Kidney glomerular epithelial cell (primary cell): ENCODE results near the gene HIGD2A.

Experiments used
- DNase-seq: peaks from one replicate; lab custom pipeline; 2025; lab: John Stamatoyannopoulos, UW

Gene HIGD2A

DNA sequence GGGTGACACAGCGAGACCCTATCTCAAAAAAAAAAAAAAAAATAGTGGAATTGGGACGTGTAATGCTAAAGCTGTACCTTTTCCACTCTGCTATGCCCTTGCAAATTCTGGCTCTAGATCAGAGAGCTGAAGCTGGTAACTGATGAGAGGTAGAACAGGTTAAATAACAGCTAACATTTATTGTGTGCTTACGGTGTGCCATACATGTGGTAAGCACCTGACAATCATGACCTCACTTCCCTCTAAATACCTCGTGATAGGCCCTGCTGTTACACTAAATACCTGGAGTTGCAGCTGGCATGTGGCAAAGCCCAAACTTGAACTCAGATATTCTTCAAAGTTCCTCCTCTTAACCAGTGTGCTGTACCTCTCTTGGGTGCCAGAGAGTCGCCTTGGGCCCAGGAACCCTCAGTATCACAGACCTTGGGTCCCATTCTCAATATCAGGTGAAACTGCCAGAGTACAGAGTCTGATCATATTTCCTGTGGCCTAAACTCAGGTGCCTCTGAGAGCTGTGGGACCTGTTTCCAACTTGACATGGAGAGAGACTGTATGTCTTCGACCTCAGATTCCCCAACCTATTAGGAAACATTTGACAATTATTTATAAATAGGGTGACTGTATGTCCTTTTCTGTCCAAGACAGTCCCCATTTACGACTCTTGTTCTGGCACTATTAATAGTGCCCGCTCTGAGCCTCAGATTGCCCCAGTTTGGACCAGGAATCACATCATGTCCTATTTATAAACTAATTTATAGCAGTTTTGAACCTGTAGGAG lies 18.4 kb upstream of the HIGD2A start:
- no peak for DNase-seq

GRCh38 chr5:176371621-176372539 lies 16.7 kb upstream of the HIGD2A start:
- DNase-seq: no peak

- DNase-seq: no peak
Measured at GRCh38 chr5:176373100-176373818, 15.3 kb upstream of the HIGD2A start.

DNA sequence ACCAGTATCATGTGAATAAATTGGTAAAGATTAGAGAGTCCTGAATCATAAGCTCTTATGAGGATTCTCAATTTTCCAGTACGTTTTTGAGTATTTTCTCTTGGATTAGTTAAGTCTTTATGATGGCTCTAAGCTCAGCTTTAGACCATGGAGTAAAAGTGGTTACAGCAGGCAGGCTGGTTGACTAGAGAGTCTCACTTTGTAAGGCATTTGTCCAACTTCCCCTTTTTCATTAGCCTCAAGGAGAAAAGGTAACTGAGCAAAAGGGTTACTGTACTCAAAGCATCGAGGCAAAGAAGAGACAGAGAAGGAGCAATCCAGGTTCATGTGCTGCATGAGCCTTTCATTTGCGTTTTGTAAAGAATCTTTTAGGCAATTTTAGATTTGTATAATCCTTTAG lies 8.7 kb upstream of the HIGD2A start:
- DNase-seq: no peak

DNA sequence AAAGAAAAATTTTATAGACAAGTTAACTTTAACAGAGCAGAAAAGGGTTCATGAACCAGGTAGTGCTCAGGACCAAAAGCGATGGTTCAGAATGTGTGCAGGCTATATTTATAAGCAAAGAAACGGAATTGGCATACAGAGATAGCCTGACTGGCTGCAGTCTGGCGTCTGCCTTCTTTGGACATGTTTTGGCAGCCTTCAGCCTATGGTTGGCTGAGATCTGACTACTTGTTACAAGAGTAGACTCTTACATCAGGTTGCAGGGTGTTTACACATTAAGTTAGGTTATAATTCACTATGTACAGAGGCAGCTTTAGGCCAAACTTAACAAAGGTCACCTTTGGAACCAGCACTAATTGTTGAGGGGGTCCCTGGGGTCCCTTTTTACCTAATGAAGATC lies 7.1 kb upstream of the HIGD2A start:
- DNase-seq: no peak

DNA sequence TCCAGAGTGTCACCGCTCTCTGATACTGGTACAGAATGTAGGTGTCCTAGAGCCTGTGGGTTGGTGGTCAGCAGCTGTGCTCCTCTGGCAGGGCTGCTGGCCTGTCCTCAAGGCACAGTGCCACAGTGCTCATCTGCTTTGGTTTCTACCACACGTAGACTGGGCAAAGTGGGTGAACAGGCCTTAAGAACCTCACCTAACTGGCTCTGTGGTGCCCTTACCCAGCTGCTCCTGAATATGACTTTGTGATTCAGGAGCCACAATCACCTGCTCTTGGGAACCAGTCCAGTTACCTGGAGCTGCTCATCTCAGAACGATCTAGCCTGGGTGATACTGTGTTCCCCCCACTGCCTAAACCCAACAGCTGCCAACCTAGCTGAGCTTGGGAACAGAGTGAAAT lies 6.6 kb upstream of the HIGD2A start:
- no peak for DNase-seq

GRCh38 chr5:176382721-176383120 lies 5.8 kb upstream of the HIGD2A start:
- no peak for DNase-seq

DNA sequence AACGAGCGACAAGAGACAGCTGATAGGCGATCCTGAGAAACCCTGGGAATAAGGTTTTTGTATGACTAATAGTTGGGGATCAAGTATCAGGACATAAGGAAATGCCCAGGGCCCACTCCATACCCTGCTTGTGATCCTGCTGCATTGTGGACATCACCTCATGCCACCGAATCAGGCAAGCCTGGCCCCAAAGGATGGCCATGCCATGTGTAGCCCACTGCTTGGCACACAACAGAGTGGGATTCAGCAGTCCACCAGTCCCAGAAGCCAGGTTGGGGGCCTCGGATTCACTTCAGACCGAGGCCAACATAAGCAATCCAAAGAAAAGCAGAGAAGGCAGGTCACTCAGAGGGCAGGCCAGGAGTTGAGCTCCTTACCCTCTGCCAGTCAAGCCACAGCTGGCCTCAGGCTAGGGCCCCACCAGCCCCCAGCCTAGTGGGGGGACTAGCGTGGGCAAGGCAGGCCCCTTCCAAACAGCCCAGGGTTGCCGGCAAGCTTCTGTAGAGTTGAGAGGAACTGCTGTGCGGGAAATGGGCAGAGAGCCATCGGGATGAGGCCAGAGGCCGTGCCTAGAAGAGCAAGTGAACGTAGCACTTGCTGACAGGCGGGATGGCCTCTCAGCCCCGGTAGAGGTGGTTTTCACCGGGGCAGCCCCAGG lies 5.2 kb upstream of the HIGD2A start:
- DNase-seq: no peak

- no peak for DNase-seq
Measured at GRCh38 chr5:176383961-176384360, 4.6 kb upstream of the HIGD2A start.

DNA sequence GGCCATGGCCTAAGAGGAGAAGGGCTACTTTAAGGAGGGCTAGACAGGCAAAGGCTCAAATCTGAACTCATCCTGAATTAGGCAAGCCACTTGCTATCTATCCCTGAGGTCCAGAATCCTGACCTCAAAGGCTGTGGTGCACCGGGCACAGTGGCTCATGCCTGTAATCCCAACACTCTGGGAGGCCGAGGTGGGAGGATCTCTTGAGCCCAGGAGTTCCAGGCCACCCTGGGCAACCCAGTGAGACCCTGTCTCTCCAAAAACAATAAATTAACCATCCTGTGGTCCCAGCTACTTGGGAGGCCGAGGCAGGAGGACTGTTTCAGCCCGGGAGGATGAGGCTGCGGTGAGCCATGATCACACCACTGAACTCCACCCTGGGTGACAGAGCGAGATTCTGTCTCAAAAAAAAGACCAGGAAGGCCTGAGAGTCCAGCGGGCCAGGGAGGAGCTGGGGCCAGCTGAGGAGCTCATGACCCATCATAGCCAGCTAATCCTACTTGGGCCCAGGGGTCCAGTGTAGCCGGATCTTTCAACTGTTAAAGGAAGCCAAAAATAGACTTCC lies 4.1 kb upstream of the HIGD2A start:
- no peak for DNase-seq

DNA sequence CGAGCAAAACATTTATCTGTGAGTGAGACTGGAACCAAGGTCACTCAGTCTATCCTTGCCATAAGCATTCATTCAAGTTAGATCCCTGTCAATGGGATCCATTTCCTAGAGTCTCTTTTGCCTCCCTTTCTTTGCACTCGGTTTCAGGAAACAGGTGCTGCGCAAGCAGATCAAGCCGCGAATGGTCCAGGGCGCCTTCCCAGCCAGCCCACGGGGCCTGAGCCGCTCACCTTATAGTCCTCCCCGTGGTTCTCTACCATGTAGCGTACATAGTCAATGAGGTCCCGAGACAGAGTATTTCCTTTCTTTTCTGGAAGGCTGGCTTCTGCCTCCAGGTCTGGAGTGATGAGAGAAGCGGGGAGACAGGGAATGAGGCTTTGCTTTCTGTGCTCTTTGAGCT lies 3.6 kb upstream of the HIGD2A start:
- DNase-seq: no peak

DNA sequence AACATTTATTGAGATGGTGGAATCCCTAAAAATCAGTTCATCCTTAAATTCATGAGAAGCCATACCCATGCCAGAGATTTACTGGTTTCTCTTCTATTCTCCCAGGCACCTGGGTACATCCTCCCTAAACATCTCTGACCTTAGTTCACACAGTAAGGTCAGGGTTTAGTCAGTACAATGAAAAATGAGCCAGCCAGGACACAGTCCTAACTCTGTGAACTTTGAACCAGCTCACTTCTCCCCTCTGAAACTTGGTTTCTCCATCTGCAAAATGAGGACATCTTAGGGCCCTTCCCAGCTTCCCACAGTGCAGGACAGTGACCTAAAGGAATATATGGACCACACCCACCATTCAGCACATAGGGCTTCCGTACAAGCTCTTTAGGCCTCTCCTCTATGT lies 2.1 kb upstream of the HIGD2A start:
- no peak for DNase-seq

GRCh38 chr5:176387384-176387925 lies 1.1 kb upstream of the HIGD2A start:
- DNase-seq: no peak

DNA sequence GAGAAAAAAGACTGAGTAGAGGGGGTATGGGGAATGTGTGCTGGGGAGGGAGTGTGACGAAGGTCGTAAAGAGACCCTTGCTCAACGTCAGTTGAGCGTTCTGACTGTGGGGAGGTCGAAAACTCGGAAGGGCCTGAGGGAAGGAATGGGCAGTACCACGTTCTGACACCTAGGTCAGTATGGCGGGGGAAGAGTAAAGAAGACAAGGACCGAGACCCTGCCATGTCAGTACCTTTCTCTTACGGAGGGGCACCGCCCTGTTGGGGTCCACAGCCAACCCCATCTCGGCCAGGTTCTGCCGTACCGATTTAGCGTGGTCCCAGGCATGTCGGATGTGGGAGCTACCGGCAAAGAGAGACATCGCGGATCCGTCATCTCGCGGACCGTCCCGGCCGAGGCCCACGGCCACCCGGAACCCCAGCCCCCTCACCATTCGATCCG lies 528 bp upstream of the HIGD2A start:
- DNase-seq: peak; percentile 13

GRCh38 chr5:176389135-176390123 lies 878 bp downstream of the HIGD2A start:
- peak; percentile 49 for DNase-seq

- no peak for DNase-seq
Measured at GRCh38 chr5:176391479-176391878, 2.9 kb downstream of the HIGD2A start.

- DNase-seq: no peak
Measured at GRCh38 chr5:176391999-176392398, 3.4 kb downstream of the HIGD2A start.

- DNase-seq: no peak
Measured at GRCh38 chr5:176392526-176392925, 4.0 kb downstream of the HIGD2A start.

DNA sequence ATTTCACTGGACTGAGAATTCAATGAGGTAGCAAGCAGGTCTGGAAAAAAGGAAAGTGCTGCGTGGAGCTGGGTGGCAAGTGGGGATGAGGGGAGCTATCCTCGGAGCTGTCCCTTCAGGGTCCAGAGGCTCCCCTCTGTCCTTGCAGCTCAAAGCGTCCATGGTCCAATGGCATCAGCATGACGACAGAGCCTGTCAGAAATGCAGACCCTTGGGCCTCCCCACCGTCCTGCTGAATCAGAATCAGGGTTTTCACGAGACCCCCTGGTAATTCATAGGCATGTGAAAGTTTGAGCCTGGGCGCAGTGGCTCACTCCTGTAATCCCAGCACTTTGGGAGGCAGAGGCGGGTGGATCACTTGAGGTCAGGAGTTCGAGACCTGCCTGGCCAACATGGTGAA lies 5.5 kb downstream of the HIGD2A start:
- DNase-seq: no peak
